OCI-LY1 (cell line): ENCODE results near the gene TSNAXIP1.

Experiments
- EZH2 ChIP-seq: fragments of 200-600 bp; sonication (generic), shearing (Covaris generic); IDR thresholded peaks from 2 replicates; pipeline ENCODE4 v1.8.0; 2017; ENCODE audit warnings: borderline replicate concordance, mixed run types, mild to moderate bottlenecking, antibody characterized with exemption, low read length, moderate library complexity, mixed read lengths
- TF ChIP-seq, protein P1 (sequence below): fragments of 200-600 bp; sonication (generic), shearing (Covaris generic); IDR thresholded peaks from 2 replicates; pipeline ENCODE4 v1.5.1; 2017; ENCODE audit warnings: mild to moderate bottlenecking, antibody characterized with exemption, low read length, moderate library complexity, mixed read lengths

DNA sequence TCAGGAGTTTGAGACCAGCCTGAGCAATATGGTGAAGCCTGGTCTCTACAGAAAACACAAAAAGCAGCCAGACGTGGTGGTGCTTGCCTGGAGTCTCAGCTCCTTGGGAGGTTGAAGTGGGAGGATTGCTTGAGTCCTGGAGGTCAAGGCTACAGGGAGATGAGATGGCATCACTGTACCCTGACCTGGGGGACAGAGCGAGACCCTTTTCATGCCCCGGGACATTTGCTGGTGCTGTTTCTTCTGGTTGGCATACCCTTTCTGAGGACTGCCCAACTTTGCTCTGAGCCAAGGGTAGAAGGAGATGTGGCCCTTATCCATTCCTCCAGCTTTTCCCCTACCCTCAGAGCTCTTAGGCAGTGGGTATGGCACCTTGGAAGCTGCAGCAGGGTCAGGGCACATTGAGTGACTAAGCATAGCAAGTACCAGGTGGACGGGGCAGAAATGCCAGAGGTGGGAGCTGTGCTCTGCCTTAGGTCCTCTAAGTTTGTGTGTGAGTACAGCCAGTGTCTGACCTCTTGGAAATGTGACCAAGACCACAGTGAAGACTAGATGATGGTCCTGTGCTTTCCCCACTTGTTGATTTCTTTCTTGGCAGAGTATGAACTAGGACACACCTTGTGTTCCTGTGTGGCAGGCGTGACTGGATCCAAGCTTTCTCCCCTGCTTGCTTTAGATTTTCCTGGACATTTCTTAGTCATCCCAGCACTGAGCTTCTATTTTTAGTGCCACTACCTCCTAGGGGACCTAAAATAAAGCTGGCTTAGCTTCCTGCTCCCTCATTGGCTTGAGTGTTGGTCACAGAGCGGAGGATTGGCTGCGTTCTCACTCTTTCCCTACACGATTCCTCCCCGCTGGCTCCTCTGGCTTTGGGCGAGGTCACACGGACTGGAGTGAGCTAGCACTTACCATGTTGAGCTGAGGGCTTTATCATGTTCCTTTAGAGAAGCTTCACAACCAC is 56.2 kb downstream of the TSNAXIP1 start:
- TF ChIP-seq, protein P1, sequence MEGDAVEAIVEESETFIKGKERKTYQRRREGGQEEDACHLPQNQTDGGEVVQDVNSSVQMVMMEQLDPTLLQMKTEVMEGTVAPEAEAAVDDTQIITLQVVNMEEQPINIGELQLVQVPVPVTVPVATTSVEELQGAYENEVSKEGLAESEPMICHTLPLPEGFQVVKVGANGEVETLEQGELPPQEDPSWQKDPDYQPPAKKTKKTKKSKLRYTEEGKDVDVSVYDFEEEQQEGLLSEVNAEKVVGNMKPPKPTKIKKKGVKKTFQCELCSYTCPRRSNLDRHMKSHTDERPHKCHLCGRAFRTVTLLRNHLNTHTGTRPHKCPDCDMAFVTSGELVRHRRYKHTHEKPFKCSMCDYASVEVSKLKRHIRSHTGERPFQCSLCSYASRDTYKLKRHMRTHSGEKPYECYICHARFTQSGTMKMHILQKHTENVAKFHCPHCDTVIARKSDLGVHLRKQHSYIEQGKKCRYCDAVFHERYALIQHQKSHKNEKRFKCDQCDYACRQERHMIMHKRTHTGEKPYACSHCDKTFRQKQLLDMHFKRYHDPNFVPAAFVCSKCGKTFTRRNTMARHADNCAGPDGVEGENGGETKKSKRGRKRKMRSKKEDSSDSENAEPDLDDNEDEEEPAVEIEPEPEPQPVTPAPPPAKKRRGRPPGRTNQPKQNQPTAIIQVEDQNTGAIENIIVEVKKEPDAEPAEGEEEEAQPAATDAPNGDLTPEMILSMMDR, result no peak
- TF ChIP-seq EZH2, result no peak
